NCI-H146 (cell line): Measurements from ENCODE around the gene ARL15.
"Not testable (repeated sequence)": the region's sequence is repeated elsewhere in the genome, so short reads cannot be mapped to it uniquely, and the experiment has no call there.

ENCODE experiments used
- DNase-seq: peaks from one replicate; lab custom pipeline; 2025; lab: John Stamatoyannopoulos, UW

The ARL15 gene

GRCh38 chr5:53892224-53892623 is 418.1 kb downstream of the ARL15 start:
- no peak for DNase-seq

- DNase-seq = no peak
Measured at GRCh38 chr5:53891159-53891558, 419.2 kb downstream of the ARL15 start.

- DNase-seq = no peak
Measured at GRCh38 chr5:53890490-53890889, 419.9 kb downstream of the ARL15 start.

- no peak for DNase-seq
Measured at GRCh38 chr5:53884844-53885243, 425.5 kb downstream of the ARL15 start.

DNA sequence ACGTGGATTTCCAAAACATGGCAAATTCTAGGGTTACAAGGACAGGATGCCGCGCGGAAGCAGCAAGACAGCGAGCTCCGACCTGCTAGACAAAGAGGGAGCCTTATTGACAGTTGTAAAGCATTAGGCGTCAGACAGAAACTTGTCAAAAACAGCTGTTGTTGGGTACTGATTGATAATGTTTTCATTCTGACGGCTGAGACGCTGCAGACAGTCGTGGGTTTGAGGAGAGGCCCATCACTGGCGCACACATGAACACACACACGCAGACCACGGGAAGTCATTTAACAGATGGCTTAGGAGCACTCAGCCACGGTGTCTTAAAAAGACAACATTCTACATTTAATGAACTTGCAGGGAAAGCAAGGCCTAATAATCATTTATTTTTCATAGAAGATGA is 426.0 kb downstream of the ARL15 start:
- DNase-seq = no peak

DNA sequence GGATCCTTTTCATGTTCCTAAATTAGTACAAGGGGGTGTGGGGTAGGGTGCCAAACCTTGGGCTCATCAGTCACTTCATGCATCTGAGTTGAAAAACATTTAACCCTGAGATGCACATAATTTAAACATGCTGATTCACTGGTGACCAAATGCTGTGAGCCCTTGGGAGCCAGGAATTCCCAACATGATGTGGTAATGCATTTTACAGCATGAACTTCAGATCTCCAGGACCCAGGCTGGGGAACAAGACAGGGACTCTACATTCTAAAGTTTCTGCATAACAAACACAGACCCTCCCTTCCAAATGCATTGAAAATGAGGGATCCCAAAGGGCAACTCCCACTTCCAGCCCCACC is 427.7 kb downstream of the ARL15 start:
- DNase-seq = no peak

DNA sequence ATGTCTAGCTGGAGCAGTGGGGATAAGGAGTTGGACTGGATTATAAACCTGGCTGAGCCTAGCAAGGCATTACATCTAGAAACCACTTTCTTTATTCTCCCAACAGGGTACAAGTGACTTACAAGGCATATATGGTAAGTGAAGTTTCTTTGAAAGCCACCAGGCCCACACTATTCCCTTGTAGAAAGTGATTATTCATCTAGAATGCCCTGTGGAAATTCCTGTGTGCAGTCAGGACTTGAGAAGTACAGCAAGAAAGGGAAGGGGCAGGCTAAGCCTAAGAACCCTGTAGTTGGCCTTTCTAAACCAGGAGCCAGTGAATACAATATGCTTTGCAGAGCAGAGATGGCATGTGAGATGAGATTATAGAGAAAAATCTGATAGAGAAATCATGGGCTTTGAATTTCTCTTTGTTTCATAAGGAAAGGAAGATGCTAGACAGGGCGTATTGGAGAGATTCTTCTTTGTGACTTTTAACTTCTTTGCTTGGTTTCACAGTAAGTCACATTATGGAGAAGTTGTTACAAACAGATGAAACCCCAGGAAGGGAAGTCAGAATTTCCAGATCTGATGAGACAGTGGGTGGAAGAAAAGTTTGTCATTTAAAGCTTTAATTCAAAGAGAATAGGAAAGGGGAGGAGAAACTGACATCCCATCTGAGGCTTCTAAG is 428.2 kb downstream of the ARL15 start:
- DNase-seq = no peak

GRCh38 chr5:53879708-53880323 is 430.6 kb downstream of the ARL15 start:
- DNase-seq = peak; percentile 42

DNA sequence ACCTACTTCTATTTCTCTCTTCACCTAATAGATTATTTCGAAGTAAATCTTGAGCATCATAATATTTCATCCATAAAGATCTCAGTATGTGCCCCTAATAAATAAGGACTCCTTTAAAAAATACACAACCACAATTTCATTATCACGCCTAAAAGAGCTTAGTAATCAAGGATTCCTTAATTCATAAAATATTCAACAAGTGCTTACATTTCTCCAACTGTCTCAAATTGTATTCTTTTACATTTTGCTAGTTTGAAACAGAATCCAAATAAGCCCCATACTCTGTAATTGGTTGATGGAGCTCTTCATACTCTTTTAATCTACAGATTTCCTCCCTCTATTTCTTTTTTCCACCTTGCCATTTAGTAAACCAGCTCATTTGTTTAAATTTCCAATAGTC is 432.4 kb downstream of the ARL15 start:
- no peak for DNase-seq

GRCh38 chr5:53877243-53877642 is 433.1 kb downstream of the ARL15 start:
- DNase-seq = no peak

DNA sequence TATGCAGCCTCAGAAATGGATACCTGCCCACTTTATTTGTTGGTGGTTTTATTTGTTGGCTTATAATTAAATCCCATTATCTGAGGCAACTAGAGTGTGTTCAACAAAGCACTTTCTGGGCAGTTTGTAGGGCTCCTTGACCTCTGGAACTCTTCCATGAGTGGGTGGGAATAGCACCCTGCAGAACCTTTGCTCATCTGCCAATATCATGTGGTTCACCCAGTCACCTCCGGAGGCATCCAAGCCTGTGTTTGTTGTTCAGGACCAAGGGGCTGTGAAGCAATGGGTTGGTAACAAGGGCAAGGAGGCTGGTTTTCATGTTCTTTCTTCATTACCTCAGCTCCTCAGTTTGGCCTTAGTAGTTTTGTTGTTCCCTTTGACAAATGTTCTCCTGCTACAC is 436.0 kb downstream of the ARL15 start:
- no peak for DNase-seq

DNA sequence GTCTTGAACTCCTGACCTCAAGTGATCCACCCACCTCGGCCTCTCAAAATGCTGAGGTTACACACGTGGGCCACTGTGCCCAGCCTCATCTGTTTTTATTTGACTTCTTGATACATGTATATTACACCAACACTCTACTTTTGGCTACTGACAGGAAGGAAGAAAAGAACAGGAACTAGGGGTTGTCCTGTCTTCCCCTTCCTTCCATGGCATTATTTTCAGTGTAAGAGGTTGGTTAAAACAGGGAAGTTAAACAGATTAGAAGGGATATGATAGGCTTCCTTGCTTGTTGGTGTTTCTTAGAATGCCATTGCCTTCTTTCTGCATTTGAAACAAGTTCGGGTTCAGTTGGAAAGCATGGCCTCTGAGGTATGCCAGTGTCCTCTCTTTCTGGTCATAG is 437.1 kb downstream of the ARL15 start:
- DNase-seq = no peak

DNA sequence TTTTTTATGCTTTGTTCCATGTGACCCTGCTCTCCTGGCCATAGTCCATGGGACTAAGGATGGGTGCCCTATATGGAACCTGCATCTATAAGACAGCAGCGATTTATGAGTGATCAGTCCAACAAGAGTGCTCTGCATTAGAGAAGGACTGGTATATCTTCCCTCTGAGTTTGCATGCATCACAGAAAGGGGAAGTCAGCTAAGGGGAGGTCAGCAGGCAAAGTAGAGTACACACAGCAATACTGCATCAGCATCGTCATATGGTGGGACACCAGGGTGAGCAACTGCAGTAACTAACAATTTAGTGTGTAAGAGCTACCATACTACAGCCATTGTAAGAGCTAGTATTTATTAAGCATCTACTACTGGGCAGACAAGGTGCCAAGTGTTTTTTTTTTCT is 438.6 kb downstream of the ARL15 start:
- DNase-seq = no peak

DNA sequence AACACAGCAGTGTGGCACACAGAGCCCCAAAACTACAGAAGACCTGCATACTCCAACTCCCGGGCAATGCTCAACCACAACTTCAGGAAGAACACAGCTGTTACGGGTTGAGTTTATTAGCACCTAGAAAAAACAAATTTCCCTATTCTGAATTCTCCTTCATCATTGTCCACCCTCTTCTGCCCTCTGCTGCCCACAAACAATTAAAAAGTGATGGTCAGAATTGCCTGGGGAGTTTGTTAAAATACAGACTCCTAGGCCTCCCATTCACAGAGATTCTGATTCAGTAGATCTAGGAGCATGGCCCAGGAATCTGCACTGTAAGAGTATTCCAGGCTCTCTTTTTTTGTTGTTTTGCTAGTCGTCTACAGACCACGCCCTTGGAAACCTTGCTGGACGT is 439.3 kb downstream of the ARL15 start:
- no peak for DNase-seq

GRCh38 chr5:53858700-53859456 is 451.5 kb downstream of the ARL15 start:
- DNase-seq = no peak

GRCh38 chr5:53856506-53856905 is 453.9 kb downstream of the ARL15 start:
- DNase-seq = no peak

DNA sequence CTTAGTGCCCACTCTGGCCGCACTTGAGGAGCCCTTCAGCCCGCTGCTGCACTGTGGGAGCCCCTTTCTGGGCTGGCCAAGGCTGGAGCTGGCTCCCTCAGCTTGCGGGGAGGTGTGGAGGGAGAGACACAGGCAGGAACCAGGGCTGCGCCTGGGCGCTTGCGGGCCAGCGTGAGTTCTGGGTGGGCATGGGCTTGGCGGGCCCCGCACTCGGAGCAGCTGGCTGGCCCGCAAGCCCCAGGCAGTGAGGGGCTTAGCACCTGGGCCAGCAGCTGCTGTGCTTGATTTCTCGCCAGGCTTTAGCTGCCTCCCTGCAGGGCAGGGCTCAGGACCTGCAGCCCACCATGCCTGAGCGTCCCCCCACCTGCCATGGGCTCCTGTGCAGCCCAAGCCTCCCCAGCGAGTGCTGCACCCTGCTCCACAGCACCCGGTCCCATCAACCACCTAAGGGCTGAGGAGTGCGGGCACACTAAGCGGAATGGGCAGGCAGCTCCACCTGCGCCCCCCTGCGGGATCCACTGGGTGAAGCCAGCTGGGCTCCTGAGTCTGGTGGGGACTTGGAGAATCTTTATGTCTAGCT is 473.4 kb downstream of the ARL15 start:
- not testable (repeated sequence) for DNase-seq

GRCh38 chr5:53834500-53834899 is 475.9 kb downstream of the ARL15 start:
- DNase-seq = no peak
